H1 (cell line): ENCODE data around the gene SYVN1. TPM values are rescaled to one million over a fixed set of nuclear protein-coding genes. Genes with fewer than 3 reads are reported as not detected.

ENCODE experiments used
- BACH1 ChIP-seq: IDR thresholded peaks from 2 replicates; pipeline ENCODE4 v1.6.1; 2012; ENCODE audit warnings: low read length, improper control_type of control experiment
- BRCA1 ChIP-seq: IDR thresholded peaks from 2 replicates; pipeline ENCODE4 v1.6.1; 2012; ENCODE audit warnings: low read depth, low read length, improper control_type of control experiment
- GTF2F1 ChIP-seq: IDR thresholded peaks from 2 replicates; pipeline ENCODE4 v1.6.1; 2012; ENCODE audit warnings: low read depth, low read length, improper control_type of control experiment, borderline replicate concordance
- KDM1A ChIP-seq: fragments of 200-600, 300-600 bp; sonication (generic); IDR thresholded peaks from 2 replicates; pipeline ENCODE4 v1.7.1; 2016; ENCODE audit warnings: mild to moderate bottlenecking, low read length, borderline replicate concordance
- MAFK ChIP-seq: IDR thresholded peaks from 2 replicates; pipeline ENCODE4 v1.6.1; 2012; ENCODE audit warnings: low read depth, mild to moderate bottlenecking, improper control_type of control experiment, low read length
- PHF8 ChIP-seq: fragments of 200-600 bp; sonication (generic); conservative IDR thresholded peaks from 2 replicates; pipeline ENCODE4 v1.7.1; 2012; ENCODE audit warnings: low read depth, mild to moderate bottlenecking, inconsistent platforms, low read length, moderate library complexity
- RNF2 ChIP-seq: fragments of 200-900, 300-1000 bp; sonication (generic); IDR thresholded peaks from 2 replicates; pipeline ENCODE4 v1.7.1; 2016; ENCODE audit warnings: borderline replicate concordance, low read depth, mild to moderate bottlenecking, antibody characterized with exemption, low read length; ENCODE audit not compliant: poor library complexity, severe bottlenecking; ENCODE audit errors: missing control alignments
- SP1 ChIP-seq: IDR thresholded peaks from 2 replicates; pipeline ENCODE4 v1.6.1; 2011; ENCODE audit warnings: low read depth, low read length
- TEAD4 ChIP-seq: IDR thresholded peaks from 2 replicates; pipeline ENCODE4 v1.6.1; 2012; ENCODE audit warnings: low read depth, low read length, inconsistent platforms, mixed read lengths
- polyA plus RNA-seq, 7 experiments: library from polyadenylated mRNA; depleted of rRNA in 3 of 7; stranded (reverse) in 5 of 7; unstranded in 2 of 7; fragments of >200 nt in 5 of 7; fragments of 200-250 nt in 2 of 7; gene quantifications; 1 replicate in 5 of 7; 2 replicates in 1 of 7; 4 replicates in 1 of 7; pipeline versions ENCODE4 v1.2.1 to v1.2.3, GENCODE V29; 2011 to 2013; ENCODE audit warnings: missing spikeins in 2 of 7, mixed read lengths in 2 of 7
- total RNA-seq: library from RNA; stranded (reverse); fragmentation: NEBNext Ultra II Directional; extraction: Animal tissue kit (Norgen Biotek cat#: 25700); gene quantifications from 2 replicates; pipeline ENCODE4 v1.2.1, GENCODE V29; 2021
- TF ChIP-seq, protein P1 (sequence below): fragments of 300-600 bp; sonication (generic); IDR thresholded peaks from 2 replicates; pipeline ENCODE4 v1.7.1; 2012; ENCODE audit warnings: low read length, moderate library complexity, mild to moderate bottlenecking, inconsistent platforms; ENCODE audit not compliant: insufficient replicate concordance
- TF ChIP-seq, protein P2 (sequence below): IDR thresholded peaks from 2 replicates; pipeline ENCODE4 v1.6.1; 2011; ENCODE audit warnings: low read length, improper control_type of control experiment

Gene SYVN1
- total and polyA plus RNA-seq, 2 of the 8 experiments (the other 6 are each of a cell fraction or from before 2014, with no cell fraction given): 27.8 to 29.4 TPM

DNA sequence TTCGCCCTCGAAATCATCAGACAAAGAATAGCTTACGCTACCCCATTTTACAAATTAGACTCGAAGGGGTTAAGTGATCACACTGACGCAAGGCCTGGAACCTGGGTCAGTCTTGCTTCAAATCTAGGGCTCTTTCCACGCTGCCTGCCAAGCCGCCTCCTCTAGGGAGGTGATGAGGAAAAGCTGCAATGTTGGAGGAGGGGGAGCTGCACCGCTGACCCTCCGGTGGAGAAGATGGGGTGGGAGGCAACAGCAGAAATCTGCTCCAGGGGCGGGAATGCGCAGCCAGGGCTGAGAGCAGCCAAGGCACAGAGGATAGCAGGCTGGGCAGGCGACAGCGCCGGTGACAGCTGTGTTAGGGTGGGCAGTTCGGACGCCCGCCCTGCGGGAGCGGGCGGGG lies 595 bp downstream of the SYVN1 start (continued):
- TF ChIP-seq, protein P1, sequence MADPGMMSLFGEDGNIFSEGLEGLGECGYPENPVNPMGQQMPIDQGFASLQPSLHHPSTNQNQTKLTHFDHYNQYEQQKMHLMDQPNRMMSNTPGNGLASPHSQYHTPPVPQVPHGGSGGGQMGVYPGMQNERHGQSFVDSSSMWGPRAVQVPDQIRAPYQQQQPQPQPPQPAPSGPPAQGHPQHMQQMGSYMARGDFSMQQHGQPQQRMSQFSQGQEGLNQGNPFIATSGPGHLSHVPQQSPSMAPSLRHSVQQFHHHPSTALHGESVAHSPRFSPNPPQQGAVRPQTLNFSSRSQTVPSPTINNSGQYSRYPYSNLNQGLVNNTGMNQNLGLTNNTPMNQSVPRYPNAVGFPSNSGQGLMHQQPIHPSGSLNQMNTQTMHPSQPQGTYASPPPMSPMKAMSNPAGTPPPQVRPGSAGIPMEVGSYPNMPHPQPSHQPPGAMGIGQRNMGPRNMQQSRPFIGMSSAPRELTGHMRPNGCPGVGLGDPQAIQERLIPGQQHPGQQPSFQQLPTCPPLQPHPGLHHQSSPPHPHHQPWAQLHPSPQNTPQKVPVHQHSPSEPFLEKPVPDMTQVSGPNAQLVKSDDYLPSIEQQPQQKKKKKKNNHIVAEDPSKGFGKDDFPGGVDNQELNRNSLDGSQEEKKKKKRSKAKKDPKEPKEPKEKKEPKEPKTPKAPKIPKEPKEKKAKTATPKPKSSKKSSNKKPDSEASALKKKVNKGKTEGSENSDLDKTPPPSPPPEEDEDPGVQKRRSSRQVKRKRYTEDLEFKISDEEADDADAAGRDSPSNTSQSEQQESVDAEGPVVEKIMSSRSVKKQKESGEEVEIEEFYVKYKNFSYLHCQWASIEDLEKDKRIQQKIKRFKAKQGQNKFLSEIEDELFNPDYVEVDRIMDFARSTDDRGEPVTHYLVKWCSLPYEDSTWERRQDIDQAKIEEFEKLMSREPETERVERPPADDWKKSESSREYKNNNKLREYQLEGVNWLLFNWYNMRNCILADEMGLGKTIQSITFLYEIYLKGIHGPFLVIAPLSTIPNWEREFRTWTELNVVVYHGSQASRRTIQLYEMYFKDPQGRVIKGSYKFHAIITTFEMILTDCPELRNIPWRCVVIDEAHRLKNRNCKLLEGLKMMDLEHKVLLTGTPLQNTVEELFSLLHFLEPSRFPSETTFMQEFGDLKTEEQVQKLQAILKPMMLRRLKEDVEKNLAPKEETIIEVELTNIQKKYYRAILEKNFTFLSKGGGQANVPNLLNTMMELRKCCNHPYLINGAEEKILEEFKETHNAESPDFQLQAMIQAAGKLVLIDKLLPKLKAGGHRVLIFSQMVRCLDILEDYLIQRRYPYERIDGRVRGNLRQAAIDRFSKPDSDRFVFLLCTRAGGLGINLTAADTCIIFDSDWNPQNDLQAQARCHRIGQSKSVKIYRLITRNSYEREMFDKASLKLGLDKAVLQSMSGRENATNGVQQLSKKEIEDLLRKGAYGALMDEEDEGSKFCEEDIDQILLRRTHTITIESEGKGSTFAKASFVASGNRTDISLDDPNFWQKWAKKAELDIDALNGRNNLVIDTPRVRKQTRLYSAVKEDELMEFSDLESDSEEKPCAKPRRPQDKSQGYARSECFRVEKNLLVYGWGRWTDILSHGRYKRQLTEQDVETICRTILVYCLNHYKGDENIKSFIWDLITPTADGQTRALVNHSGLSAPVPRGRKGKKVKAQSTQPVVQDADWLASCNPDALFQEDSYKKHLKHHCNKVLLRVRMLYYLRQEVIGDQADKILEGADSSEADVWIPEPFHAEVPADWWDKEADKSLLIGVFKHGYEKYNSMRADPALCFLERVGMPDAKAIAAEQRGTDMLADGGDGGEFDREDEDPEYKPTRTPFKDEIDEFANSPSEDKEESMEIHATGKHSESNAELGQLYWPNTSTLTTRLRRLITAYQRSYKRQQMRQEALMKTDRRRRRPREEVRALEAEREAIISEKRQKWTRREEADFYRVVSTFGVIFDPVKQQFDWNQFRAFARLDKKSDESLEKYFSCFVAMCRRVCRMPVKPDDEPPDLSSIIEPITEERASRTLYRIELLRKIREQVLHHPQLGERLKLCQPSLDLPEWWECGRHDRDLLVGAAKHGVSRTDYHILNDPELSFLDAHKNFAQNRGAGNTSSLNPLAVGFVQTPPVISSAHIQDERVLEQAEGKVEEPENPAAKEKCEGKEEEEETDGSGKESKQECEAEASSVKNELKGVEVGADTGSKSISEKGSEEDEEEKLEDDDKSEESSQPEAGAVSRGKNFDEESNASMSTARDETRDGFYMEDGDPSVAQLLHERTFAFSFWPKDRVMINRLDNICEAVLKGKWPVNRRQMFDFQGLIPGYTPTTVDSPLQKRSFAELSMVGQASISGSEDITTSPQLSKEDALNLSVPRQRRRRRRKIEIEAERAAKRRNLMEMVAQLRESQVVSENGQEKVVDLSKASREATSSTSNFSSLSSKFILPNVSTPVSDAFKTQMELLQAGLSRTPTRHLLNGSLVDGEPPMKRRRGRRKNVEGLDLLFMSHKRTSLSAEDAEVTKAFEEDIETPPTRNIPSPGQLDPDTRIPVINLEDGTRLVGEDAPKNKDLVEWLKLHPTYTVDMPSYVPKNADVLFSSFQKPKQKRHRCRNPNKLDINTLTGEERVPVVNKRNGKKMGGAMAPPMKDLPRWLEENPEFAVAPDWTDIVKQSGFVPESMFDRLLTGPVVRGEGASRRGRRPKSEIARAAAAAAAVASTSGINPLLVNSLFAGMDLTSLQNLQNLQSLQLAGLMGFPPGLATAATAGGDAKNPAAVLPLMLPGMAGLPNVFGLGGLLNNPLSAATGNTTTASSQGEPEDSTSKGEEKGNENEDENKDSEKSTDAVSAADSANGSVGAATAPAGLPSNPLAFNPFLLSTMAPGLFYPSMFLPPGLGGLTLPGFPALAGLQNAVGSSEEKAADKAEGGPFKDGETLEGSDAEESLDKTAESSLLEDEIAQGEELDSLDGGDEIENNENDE: no peak
- TF ChIP-seq GTF2F1 (no peak), BACH1 (no peak), BRCA1 (no peak), RNF2 (no peak), TEAD4 (no peak), SP1 (no peak), PHF8 (no peak), MAFK (no peak), KDM1A (no peak)
- TF ChIP-seq, protein P2, sequence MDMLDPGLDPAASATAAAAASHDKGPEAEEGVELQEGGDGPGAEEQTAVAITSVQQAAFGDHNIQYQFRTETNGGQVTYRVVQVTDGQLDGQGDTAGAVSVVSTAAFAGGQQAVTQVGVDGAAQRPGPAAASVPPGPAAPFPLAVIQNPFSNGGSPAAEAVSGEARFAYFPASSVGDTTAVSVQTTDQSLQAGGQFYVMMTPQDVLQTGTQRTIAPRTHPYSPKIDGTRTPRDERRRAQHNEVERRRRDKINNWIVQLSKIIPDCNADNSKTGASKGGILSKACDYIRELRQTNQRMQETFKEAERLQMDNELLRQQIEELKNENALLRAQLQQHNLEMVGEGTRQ: no peak
